Mucosa of gallbladder (tissue), 1 donor: ENCODE results near the gene RPL13. TPM values are rescaled to one million over a fixed set of nuclear protein-coding genes. Genes with fewer than 3 reads are reported as not detected.

Experiments
- DNase-seq: peaks from one replicate; pipeline ENCODE4 v3.0.0-alpha.2; 2020; ENCODE audit warnings: low spot score
- total RNA-seq: library from RNA; stranded (reverse); gene quantifications from one replicate; pipeline ENCODE4 v1.2.1, GENCODE V29; 2021
- donor health status: DM: no; HTN: no; CAD: no.

RPL13 gene
- total RNA-seq, 1 donor from 2014 or later = 1,696 TPM

DNA sequence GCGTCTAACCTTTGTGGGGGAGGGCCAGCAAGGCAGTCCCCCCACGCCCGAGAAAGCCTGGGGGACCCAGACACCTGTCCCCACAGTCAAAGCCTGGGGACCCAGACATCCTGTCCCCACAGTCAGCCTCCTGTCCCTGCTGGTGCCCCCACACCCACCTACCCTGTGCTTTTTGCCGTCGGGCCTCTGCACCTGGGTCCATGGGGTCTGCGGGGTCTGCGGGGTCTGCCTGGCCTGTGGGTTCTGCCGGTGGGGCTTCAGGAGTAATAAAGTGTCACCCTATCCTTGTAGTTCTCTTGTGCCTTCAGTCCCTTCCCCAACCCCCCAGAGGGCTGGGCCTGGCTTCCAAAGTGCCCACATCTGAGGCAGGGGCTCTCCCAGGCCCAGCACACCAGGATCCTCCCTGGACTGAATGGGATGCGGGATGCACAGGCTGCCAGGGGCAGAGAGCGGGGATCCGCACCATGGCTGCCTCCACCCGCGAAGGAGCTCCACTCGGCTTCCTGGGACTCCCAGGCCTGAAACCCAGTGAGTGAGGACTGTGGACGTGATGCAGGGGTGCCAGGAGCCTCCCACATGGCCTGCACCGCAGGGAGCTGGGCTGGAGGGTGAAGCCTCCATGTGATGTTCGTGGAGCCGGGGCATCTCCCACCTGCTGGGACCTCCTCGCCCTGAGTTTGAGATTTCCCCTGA lies 36.6 kb downstream of the RPL13 start:
- no peak for DNase-seq

DNA sequence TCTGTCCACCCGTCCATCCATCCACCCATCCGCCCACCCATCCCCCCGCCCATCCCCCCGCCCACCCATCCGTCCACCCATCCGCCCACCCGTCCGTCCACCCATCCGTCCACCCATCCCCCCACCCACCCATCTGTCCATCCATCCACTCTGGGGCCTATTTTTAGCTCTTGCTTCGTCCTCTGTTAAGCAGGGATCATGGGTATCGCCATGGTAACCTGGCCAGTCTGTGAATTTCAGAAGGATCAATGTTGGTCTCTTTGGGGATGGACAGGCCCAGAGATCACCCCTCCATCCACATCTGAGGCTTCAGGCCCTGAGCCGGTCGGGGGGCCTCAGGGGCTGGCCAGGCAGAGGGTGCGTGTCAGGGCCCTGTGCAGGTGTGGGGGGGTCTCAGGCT lies 37.7 kb downstream of the RPL13 start:
- no peak for DNase-seq

DNA sequence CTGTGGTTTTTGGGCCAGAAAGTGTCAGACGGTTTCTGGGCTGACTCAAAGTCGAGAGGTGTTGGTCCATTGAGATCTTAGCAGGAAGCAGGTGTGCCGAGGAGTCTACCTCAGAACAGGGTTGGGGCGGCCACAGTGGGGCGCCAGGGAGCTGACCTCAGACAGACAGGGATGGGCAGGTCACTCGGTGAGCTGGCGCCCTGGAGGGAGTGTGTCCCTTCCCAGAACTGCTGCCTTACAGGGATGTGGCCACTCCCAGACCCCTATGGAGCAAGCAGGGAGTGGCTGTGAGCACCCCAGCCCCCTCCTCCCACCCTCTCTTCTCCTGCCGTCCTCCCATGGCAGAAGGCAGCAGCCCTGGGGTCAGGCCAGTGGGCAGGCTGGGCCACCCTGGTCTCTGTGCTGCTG lies 39.0 kb downstream of the RPL13 start:
- DNase-seq = no peak

- DNase-seq = no peak
Measured at GRCh38 chr16:89599902-89600301, 39.4 kb downstream of the RPL13 start.

GRCh38 chr16:89600427-89600826 lies 39.9 kb downstream of the RPL13 start:
- no peak for DNase-seq

- no peak for DNase-seq
Measured at GRCh38 chr16:89600956-89601355, 40.5 kb downstream of the RPL13 start.

DNA sequence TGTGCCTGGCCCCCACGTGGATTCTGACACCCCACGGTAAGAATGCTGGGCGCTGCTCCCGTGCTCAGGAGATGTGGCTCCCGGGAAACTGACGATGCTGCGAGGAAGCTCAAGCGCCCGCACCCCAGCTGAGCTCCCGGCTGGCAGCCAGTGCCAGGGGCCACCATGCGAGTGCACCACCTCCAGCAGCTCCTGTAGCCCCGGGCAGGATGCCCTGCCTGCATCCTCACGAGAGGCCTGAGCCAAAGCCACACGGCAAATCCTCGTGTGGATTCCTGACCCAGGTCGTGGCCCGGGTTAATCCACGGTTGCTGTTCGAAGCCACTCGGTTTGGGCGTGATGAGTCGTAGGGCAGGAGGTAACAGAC lies 41.4 kb downstream of the RPL13 start:
- no peak for DNase-seq

DNA sequence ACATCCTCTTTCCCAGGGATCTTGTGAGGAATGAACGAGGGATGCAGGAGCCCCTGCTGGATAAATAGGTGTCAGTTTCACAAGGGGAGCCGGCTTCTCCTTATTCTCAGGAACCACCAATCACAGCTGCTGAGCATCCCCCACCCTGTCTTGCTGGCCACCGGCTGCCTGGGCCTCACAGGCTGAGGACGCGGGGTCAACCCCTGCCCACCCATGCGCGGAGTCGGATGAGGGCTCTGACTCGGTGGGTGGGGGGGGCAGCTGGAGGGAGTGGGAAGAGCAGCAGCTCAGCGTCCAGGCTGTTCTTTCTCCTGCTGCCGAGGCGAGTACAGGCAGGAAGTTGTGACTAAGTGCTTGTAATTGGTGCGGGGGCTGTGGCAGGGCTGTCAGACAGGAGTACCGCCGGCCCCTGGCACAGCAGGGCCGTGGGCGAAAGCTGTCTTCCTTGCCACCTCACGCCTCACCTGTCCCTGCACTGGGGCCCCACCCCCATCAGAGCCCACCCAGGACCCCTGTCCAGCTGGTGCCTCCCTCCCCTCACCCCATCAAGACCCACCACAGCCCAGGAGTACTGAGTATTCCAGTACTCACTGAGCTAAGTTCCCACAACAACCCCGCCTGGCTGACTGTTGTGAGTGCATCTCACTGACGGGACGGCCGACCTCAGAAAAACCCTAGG lies 41.9 kb downstream of the RPL13 start:
- DNase-seq = no peak

GRCh38 chr16:89602952-89603590 lies 42.6 kb downstream of the RPL13 start:
- DNase-seq = no peak

DNA sequence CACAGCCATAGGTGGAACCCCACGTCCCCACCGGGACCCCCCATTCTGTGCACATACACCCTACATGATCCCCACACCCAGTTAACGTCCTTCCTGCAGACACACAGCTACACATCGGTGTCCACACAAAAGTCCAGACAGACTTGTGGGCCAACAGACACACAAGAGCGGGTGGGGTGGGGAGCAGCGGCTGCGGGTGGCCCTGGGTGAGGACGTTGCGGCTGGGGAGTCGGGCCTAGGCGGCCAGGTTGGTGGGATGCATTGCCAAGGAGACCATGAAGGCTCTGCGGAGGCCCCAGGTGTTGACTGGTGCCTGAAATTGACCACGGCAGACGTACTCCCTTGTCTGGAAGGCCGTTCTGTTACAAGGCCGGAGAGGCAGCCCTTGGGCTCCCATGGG lies 44.3 kb downstream of the RPL13 start:
- DNase-seq = no peak

- no peak for DNase-seq
Measured at GRCh38 chr16:89605186-89605970, 44.9 kb downstream of the RPL13 start.

- no peak for DNase-seq
Measured at GRCh38 chr16:89606006-89606405, 45.5 kb downstream of the RPL13 start.

- DNase-seq = no peak
Measured at GRCh38 chr16:89607453-89607852, 47.0 kb downstream of the RPL13 start.

GRCh38 chr16:89607937-89608740 lies 47.7 kb downstream of the RPL13 start:
- DNase-seq = no peak

DNA sequence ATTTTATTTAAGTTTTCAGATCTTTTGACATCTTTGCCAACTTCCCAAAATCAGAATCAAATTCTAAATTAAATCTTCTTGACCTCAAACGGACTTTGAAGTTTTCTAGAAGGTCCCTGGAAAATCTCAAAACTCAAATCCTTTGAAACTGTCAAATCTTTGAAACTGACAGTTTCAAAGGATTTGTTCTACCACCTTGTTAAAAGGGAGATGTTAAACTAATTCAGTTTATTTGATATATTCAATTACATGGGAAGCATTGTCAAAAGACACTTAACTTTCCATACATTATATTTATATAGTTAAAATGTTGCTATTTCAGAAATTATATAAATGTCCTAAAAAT lies 49.6 kb downstream of the RPL13 start:
- DNase-seq = no peak

- no peak for DNase-seq
Measured at GRCh38 chr16:89612415-89613166, 52.1 kb downstream of the RPL13 start.

DNA sequence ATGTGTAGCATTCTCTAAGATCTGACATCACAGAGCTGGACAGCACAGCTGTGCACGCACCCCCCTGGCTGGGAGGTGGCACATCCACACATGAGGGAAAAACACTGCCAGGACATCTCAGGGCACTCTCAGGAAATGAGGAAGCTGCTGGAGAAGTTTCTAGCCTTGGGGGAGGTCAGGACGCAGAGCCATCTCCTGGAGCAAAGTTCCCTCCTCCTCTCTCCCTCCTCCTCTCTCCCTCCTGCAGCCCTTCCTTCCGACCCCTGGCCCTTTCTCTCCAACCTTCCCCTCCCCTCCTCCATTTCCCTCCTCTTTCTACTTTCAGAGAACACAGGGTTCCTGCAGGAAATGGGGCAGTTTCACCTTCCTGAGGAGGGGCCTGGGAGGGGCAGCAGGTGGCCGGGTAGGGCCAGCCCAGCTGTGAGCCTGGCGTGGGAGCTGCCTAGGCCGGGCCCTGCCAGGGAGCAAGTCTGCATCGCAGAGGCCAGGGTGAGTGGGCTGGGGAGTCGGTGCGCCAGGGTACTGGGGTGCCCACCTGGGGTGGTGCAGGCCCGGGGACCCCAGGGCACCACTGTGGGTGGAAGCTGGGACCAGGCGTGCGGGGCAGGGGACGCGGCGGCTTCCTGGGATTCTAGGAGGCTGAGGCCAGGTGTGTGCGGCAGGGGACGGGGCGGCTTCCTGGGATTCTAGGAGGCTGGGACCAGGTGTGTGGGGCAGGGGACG lies 52.9 kb downstream of the RPL13 start, which contains the start of gene DPEP1:
Gene DPEP1, plus strand, starts transcription at position 412 of the 723 bp plus-strand sequence. CDS start 16,769 bp downstream, outside the sequence.
- no peak for DNase-seq

DNA sequence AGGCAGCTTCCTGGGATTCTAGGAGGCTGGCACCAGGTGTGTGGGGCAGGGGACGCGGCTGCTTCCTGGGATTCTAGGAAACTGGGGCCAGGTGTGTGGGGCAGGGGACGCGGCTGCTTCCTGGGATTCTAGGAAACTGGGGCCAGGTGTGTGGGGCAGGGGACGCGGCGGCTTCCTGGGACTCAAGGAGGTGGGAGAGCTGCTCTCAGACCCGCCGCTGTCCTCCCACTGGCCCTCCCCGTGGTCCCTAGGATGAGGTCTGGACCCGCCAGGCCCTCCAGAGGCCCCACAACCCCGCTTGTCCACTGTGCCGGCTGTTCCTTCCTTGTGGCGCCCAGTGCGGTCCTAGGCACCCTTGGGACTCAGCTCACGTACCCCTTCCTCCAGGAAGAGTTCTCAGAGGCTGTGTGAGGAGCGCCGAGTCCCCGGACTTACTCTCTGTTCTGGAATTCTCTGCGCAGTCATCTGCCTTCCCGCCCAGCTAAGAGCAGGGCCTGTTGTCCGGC lies 53.5 kb downstream of the RPL13 start:
- DNase-seq = no peak
